Upper lobe of left lung (tissue), 4 donors: Measurements from ENCODE around the gene DISC1.

Source experiments
- CTCF ChIP-seq, 6 experiments: fragments of 450-650 bp in 4 of 6; fragments of 200-600 bp in 2 of 6; sonication (generic) in 2 of 6; IDR thresholded peaks; one replicate each; pipeline ENCODE4 v1.5.1; 2016 to 2019; ENCODE audit warnings: antibody characterized with exemption in 6 of 6
- POLR2A ChIP-seq, 4 donors: fragments of 450-650 bp; IDR thresholded peaks; one replicate each; pipeline ENCODE4 v1.5.1; 2016 to 2017; ENCODE audit warnings: antibody characterized with exemption in 4 of 4, mild to moderate bottlenecking in 2 of 4
- POLR2AphosphoS5 ChIP-seq, 2 donors: sonication (generic); formaldehyde crosslinking; IDR thresholded peaks; one replicate each; pipeline ENCODE4 v1.5.1; 2017; ENCODE audit warnings: antibody characterized with exemption in 2 of 2

- no peak for TF ChIP-seq CTCF (IDR thresholded peaks at IDR 0.05)
- no peak for TF ChIP-seq POLR2AphosphoS5 (IDR thresholded peaks at IDR 0.05)
- TF ChIP-seq POLR2A (IDR thresholded peaks at IDR 0.05): no peak
Observed at GRCh38 chr1:231826566-231826965, 200.0 kb downstream of the DISC1 start.
